HG02610 (cell line): Measurements from ENCODE around the gene SHROOM3.
"Not testable (repeated sequence)": the region's sequence is repeated elsewhere in the genome, so short reads cannot be mapped to it uniquely, and the experiment has no call there.

ENCODE experiments used
- ATAC-seq: cut with Tn5 transposase; IDR thresholded peaks from one replicate; pipeline ENCODE4 v1.9.1; 2021; ENCODE audit warnings: mild to moderate bottlenecking, moderate library complexity; ENCODE audit not compliant: unreplicated experiment

SHROOM3 gene

GRCh38 chr4:76712564-76712963 lies 277.5 kb downstream of the SHROOM3 start:
- no peak for ATAC-seq

GRCh38 chr4:76714226-76714625 lies 279.2 kb downstream of the SHROOM3 start:
- ATAC-seq, result no peak

- ATAC-seq, result no peak
These were observed 281.0 kb downstream of the SHROOM3 start for GRCh38 chr4:76716020-76716419.

- no peak for ATAC-seq
These were observed 281.6 kb downstream of the SHROOM3 start for GRCh38 chr4:76716658-76717057.

- no peak for ATAC-seq
These were observed 282.4 kb downstream of the SHROOM3 start for GRCh38 chr4:76717431-76717830.

- no peak for ATAC-seq
These were observed 283.0 kb downstream of the SHROOM3 start for GRCh38 chr4:76718021-76718420.

- no peak for ATAC-seq
These were observed 283.8 kb downstream of the SHROOM3 start for GRCh38 chr4:76718831-76719230.

- ATAC-seq, result no peak
These were observed 285.1 kb downstream of the SHROOM3 start for GRCh38 chr4:76720121-76720520.

GRCh38 chr4:76722146-76722545 lies 287.1 kb downstream of the SHROOM3 start:
- ATAC-seq, result not testable (repeated sequence)

- no peak for ATAC-seq
These were observed 287.8 kb downstream of the SHROOM3 start for GRCh38 chr4:76722838-76723237.

GRCh38 chr4:76723373-76723772 lies 288.3 kb downstream of the SHROOM3 start:
- ATAC-seq, result no peak

- ATAC-seq, result no peak
These were observed 288.9 kb downstream of the SHROOM3 start for GRCh38 chr4:76723924-76724323.

GRCh38 chr4:76725039-76725438 lies 290.0 kb downstream of the SHROOM3 start:
- no peak for ATAC-seq

GRCh38 chr4:76726176-76726575 lies 291.1 kb downstream of the SHROOM3 start:
- no peak for ATAC-seq

GRCh38 chr4:76726631-76727030 lies 291.6 kb downstream of the SHROOM3 start:
- ATAC-seq, result no peak

GRCh38 chr4:76727934-76728333 lies 292.9 kb downstream of the SHROOM3 start:
- ATAC-seq, result not testable (repeated sequence)

GRCh38 chr4:76729460-76729859 lies 294.4 kb downstream of the SHROOM3 start:
- ATAC-seq, result peak; percentile 66

GRCh38 chr4:76729980-76730379 lies 295.0 kb downstream of the SHROOM3 start:
- ATAC-seq, result no peak

- no peak for ATAC-seq
These were observed 297.2 kb downstream of the SHROOM3 start for GRCh38 chr4:76732246-76732645.

GRCh38 chr4:76733068-76733771 lies 298.2 kb downstream of the SHROOM3 start:
- ATAC-seq, result no peak

- ATAC-seq, result no peak
These were observed 301.4 kb downstream of the SHROOM3 start for GRCh38 chr4:76736414-76736813.

GRCh38 chr4:76737180-76737579 lies 302.2 kb downstream of the SHROOM3 start:
- ATAC-seq, result no peak

- ATAC-seq, result no peak
These were observed 302.7 kb downstream of the SHROOM3 start for GRCh38 chr4:76737771-76738085.
